Calu3 (cell line): ENCODE measurements around the gene XYLT2. TPM values are rescaled to one million over a fixed set of nuclear protein-coding genes. Genes with fewer than 3 reads are reported as not detected.
A peak's percentile ranks its signal among the peaks of the same experiment; 100 is the strongest.

Experiments
- BruUV-seq: library from RNA; stranded (reverse); fragments of 400-500 nt; replicated peaks from 2 replicates; lab custom pipeline; 2021; lab: Mats Ljungman, UMichigan
- CTCF ChIA-PET: fragments of 300-600 bp; sonication (Branson Sonifier 250); formaldehyde crosslinking; loops from one replicate; lab custom pipeline; 2022; ENCODE audit warnings: antibody characterized with exemption; lab: Charles Lee
- DNase-seq: peaks from one replicate; pipeline ENCODE4 v3.0.0; 2022
- H3K27ac Mint-ChIP-seq: one replicate; pipeline ENCODE4 v1.8.0; 2022; ENCODE audit warnings: mixed read lengths; ENCODE audit not compliant: unreplicated experiment
- H3K27me3 Mint-ChIP-seq: one replicate; pipeline ENCODE4 v1.8.0; 2022; ENCODE audit warnings: mixed read lengths; ENCODE audit not compliant: unreplicated experiment
- H3K36me3 Mint-ChIP-seq: one replicate; pipeline ENCODE4 v1.8.0; 2022; ENCODE audit warnings: mild to moderate bottlenecking, moderate library complexity, mixed read lengths; ENCODE audit not compliant: insufficient read depth, unreplicated experiment
- H3K4me1 Mint-ChIP-seq: one replicate; pipeline ENCODE4 v1.8.0; 2022; ENCODE audit warnings: mild to moderate bottlenecking, low read depth, mixed read lengths; ENCODE audit not compliant: unreplicated experiment
- H3K4me3 Mint-ChIP-seq: one replicate; pipeline ENCODE4 v1.8.0; 2022; ENCODE audit warnings: mild to moderate bottlenecking, low read depth, moderate library complexity, mixed read lengths; ENCODE audit not compliant: unreplicated experiment
- H3K9me3 Mint-ChIP-seq: one replicate; pipeline ENCODE4 v1.8.0; 2022; ENCODE audit warnings: low read depth, mixed read lengths; ENCODE audit not compliant: unreplicated experiment
- CTCF ChIP-seq: fragments of 200-600 bp; IDR thresholded peaks from one replicate; pipeline ENCODE4 v1.8.0; 2022; ENCODE audit warnings: antibody characterized with exemption; ENCODE audit not compliant: unreplicated experiment
- intact Hi-C: fragments of 100-400 bp; cut with micrococcal nuclease; formaldehyde crosslinking; loops from one replicate; pipeline ENCODE4 v1.10.0; 2022; ENCODE audit not compliant: unreplicated experiment
- total RNA-seq: library from RNA; stranded (reverse); gene quantifications from 2 replicates; pipeline ENCODE4 v1.2.3, GENCODE V29; 2022

Gene XYLT2
- total RNA-seq, 1 experiment from 2014 or later = 44.3 TPM

GRCh38 chr17:50389534-50389933, 43.6 kb downstream of the XYLT2 start:
- Mint-ChIP-seq H3K27ac (no peak overlapping the region), H3K9me3 (no peaks in the 10 kb centered on the region), H3K27me3 (no peaks in the 10 kb centered on the region), H3K4me3 (no peak overlapping the region), H3K4me1 (peaks cover 20% of the 10 kb centered on the region), H3K36me3 (peaks cover 93% of the 10 kb centered on the region)
- no TSS peak for BruUV-seq
- CTCF ChIA-PET = interaction anchor here (0.7 to 1.7 kb wide), 3 partner anchors 8 to 277 kb away, joined by 5 to 6 read pairs (median 5); partner anchors contain the start of gene LRRC59
- DNase-seq = no peak
- intact Hi-C loops = no loop called here
- TF ChIP-seq CTCF = no peak

- Mint-ChIP-seq H3K27ac (no peak overlapping the region), H3K4me1 (peaks cover 41% of the 10 kb centered on the region), H3K36me3 (peaks cover 95% of the 10 kb centered on the region), H3K9me3 (no peaks in the 10 kb centered on the region), H3K4me3 (no peak overlapping the region), H3K27me3 (no peaks in the 10 kb centered on the region)
- no peak for TF ChIP-seq CTCF
- intact Hi-C loops = no loop called here
- BruUV-seq = no TSS peak
- CTCF ChIA-PET = no interaction called here
- no peak for DNase-seq
Observed at GRCh38 chr17:50392621-50393020, 46.7 kb downstream of the XYLT2 start.

- intact Hi-C loops = no loop called here
- no TSS peak for BruUV-seq
- Mint-ChIP-seq H3K4me1 (peaks cover 47% of the 10 kb centered on the region), H3K4me3 (peak overlapping the region; percentile 2), H3K36me3 (peaks cover 89% of the 10 kb centered on the region), H3K27me3 (no peaks in the 10 kb centered on the region), H3K27ac (no peak overlapping the region), H3K9me3 (no peaks in the 10 kb centered on the region)
- CTCF ChIA-PET = no interaction called here
- no peak for DNase-seq
- TF ChIP-seq CTCF = no peak
Observed at GRCh38 chr17:50393700-50394099, 47.8 kb downstream of the XYLT2 start.

GRCh38 chr17:50394711-50395110, 48.8 kb downstream of the XYLT2 start:
- intact Hi-C loops = loop anchor here (5.0 kb wide), 1 partner anchor 48 kb away; no protein-coding TSS in a partner anchor
- no TSS peak for BruUV-seq
- H3K36me3 Mint-ChIP-seq = peaks cover 79% of the 10 kb centered on the region
- peak overlapping the region; percentile 87 for H3K4me3 Mint-ChIP-seq
- TF ChIP-seq CTCF = no peak
- peaks cover 47% of the 10 kb centered on the region for H3K4me1 Mint-ChIP-seq
- peak overlapping the region; percentile 84 for H3K27ac Mint-ChIP-seq
- CTCF ChIA-PET = interaction anchor here (0.7 kb wide), 1 partner anchor 77 kb away, joined by 4 read pairs; no protein-coding TSS in a partner anchor
- no peaks in the 10 kb centered on the region for H3K9me3 Mint-ChIP-seq
- no peaks in the 10 kb centered on the region for H3K27me3 Mint-ChIP-seq
- DNase-seq = no peak
